ENCODE measurements around the gene PRXL2C.
"Not testable (repeated sequence)": the region's sequence is repeated elsewhere in the genome, so short reads cannot be mapped to it uniquely, and the experiment has no call there.

Gene PRXL2C

GRCh38 chr9:96621618-96622017, 33.5 kb downstream of the PRXL2C start:
- Mint-ChIP-seq H3K9me3 (no peaks in the 10 kb centered on the region), H3K27me3 (ENCODE audit: low read depth) (peaks cover 42% of the 10 kb centered on the region), H3K4me3 (peak overlapping the region; percentile 1), H3K27ac (no peak overlapping the region), H3K4me1 (ENCODE audit: low read depth) (peaks cover 13% of the 10 kb centered on the region), H3K36me3 (ENCODE audit: low read depth) (peaks cover 1% of the 10 kb centered on the region)

GRCh38 chr9:96620832-96621269, 34.3 kb downstream of the PRXL2C start:
- peaks cover 48% of the 10 kb centered on the region for H3K27me3 Mint-ChIP-seq (ENCODE audit: low read depth)
- no peak overlapping the region for H3K4me3 Mint-ChIP-seq
- H3K9me3 Mint-ChIP-seq, result no peaks in the 10 kb centered on the region
- no peak overlapping the region for H3K27ac Mint-ChIP-seq
- H3K4me1 Mint-ChIP-seq (ENCODE audit: low read depth), result peaks cover 13% of the 10 kb centered on the region
- H3K36me3 Mint-ChIP-seq (ENCODE audit: low read depth), result peaks cover 1% of the 10 kb centered on the region

- Mint-ChIP-seq H3K9me3 (no peaks in the 10 kb centered on the region), H3K4me3 (peak overlapping the region; percentile 63), H3K36me3 (ENCODE audit: low read depth) (peaks cover 1% of the 10 kb centered on the region), H3K4me1 (ENCODE audit: low read depth) (peaks cover 13% of the 10 kb centered on the region), H3K27me3 (ENCODE audit: low read depth) (peaks cover 55% of the 10 kb centered on the region), H3K27ac (no peak overlapping the region)
Measured at GRCh38 chr9:96620181-96620514, 35.0 kb downstream of the PRXL2C start.

GRCh38 chr9:96619491-96620180, 35.5 kb downstream of the PRXL2C start, which contains the start of gene CDC14B:
Gene CDC14B (minus strand): TSS chr9:96619843. CDS start chr9:96619378, 465 bp downstream.
- Mint-ChIP-seq H3K9me3 (no peaks in the 10 kb centered on the region), H3K4me3 (peak within 1 kb of the TSS; percentile 63), H3K36me3 (ENCODE audit: low read depth) (peaks cover 1% of the 10 kb centered on the region), H3K27me3 (ENCODE audit: low read depth) (peaks cover 60% of the 10 kb centered on the region), H3K27ac (no peak within 1 kb of the TSS), H3K4me1 (ENCODE audit: low read depth) (peaks cover 13% of the 10 kb centered on the region)

- no peaks in the 10 kb centered on the region for H3K9me3 Mint-ChIP-seq
- peaks cover 1% of the 10 kb centered on the region for H3K36me3 Mint-ChIP-seq (ENCODE audit: low read depth)
- H3K4me1 Mint-ChIP-seq (ENCODE audit: low read depth), result peaks cover 13% of the 10 kb centered on the region
- H3K27me3 Mint-ChIP-seq (ENCODE audit: low read depth), result peaks cover 61% of the 10 kb centered on the region
- H3K4me3 Mint-ChIP-seq, result no peak overlapping the region
- H3K27ac Mint-ChIP-seq, result no peak overlapping the region
Measured at GRCh38 chr9:96619124-96619465, 36.0 kb downstream of the PRXL2C start.

- Mint-ChIP-seq H3K9me3 (no peaks in the 10 kb centered on the region), H3K27ac (no peak overlapping the region), H3K4me3 (peak overlapping the region; percentile 57), H3K36me3 (ENCODE audit: low read depth) (peaks cover 1% of the 10 kb centered on the region), H3K27me3 (ENCODE audit: low read depth) (peaks cover 64% of the 10 kb centered on the region), H3K4me1 (ENCODE audit: low read depth) (peaks cover 13% of the 10 kb centered on the region)
Measured at GRCh38 chr9:96618209-96619123, 36.7 kb downstream of the PRXL2C start.

GRCh38 chr9:96617439-96618185, 37.5 kb downstream of the PRXL2C start:
- Mint-ChIP-seq H3K36me3 (ENCODE audit: low read depth) (peaks cover 1% of the 10 kb centered on the region), H3K27ac (no peak overlapping the region), H3K27me3 (ENCODE audit: low read depth) (peaks cover 71% of the 10 kb centered on the region), H3K4me1 (ENCODE audit: low read depth) (peaks cover 13% of the 10 kb centered on the region), H3K9me3 (no peaks in the 10 kb centered on the region), H3K4me3 (peak overlapping the region; percentile 57)

- Mint-ChIP-seq H3K36me3 (ENCODE audit: low read depth) (peaks cover 1% of the 10 kb centered on the region), H3K9me3 (no peaks in the 10 kb centered on the region), H3K4me1 (ENCODE audit: low read depth) (peaks cover 13% of the 10 kb centered on the region), H3K4me3 (no peak overlapping the region), H3K27ac (no peak overlapping the region), H3K27me3 (ENCODE audit: low read depth) (peaks cover 73% of the 10 kb centered on the region)
Measured at GRCh38 chr9:96616817-96617438, 38.2 kb downstream of the PRXL2C start.

- H3K9me3 Mint-ChIP-seq, result no peaks in the 10 kb centered on the region
- H3K27ac Mint-ChIP-seq, result no peak overlapping the region
- H3K4me1 Mint-ChIP-seq (ENCODE audit: low read depth), result peaks cover 8% of the 10 kb centered on the region
- H3K27me3 Mint-ChIP-seq (ENCODE audit: low read depth), result peaks cover 72% of the 10 kb centered on the region
- H3K36me3 Mint-ChIP-seq (ENCODE audit: low read depth), result peaks cover 1% of the 10 kb centered on the region
- no peak overlapping the region for H3K4me3 Mint-ChIP-seq
Measured at GRCh38 chr9:96615411-96615810, 39.7 kb downstream of the PRXL2C start.

- H3K36me3 Mint-ChIP-seq (ENCODE audit: low read depth); H3K4me1 Mint-ChIP-seq (ENCODE audit: low read depth); H3K4me3 Mint-ChIP-seq; H3K9me3 Mint-ChIP-seq: not testable (repeated sequence)
- Mint-ChIP-seq H3K27me3 (ENCODE audit: low read depth) (peaks cover 66% of the 10 kb centered on the region), H3K27ac (peak overlapping the region; percentile 58)
Measured at GRCh38 chr9:96614664-96615063, 40.5 kb downstream of the PRXL2C start.

- no peaks in the 10 kb centered on the region for H3K36me3 Mint-ChIP-seq (ENCODE audit: low read depth)
- H3K27me3 Mint-ChIP-seq (ENCODE audit: low read depth), result peaks cover 62% of the 10 kb centered on the region
- H3K9me3 Mint-ChIP-seq, result no peaks in the 10 kb centered on the region
- no peaks in the 10 kb centered on the region for H3K4me1 Mint-ChIP-seq (ENCODE audit: low read depth)
- no peak overlapping the region for H3K27ac Mint-ChIP-seq
- H3K4me3 Mint-ChIP-seq, result no peak overlapping the region
Measured at GRCh38 chr9:96612966-96613589, 42.0 kb downstream of the PRXL2C start.

- H3K4me3 Mint-ChIP-seq, result no peak overlapping the region
- H3K9me3 Mint-ChIP-seq, result no peaks in the 10 kb centered on the region
- H3K27me3 Mint-ChIP-seq (ENCODE audit: low read depth), result peaks cover 55% of the 10 kb centered on the region
Measured at GRCh38 chr9:96612105-96612965, 42.8 kb downstream of the PRXL2C start.

GRCh38 chr9:96611302-96611701, 43.8 kb downstream of the PRXL2C start:
- H3K9me3 Mint-ChIP-seq, result no peaks in the 10 kb centered on the region
- peaks cover 46% of the 10 kb centered on the region for H3K27me3 Mint-ChIP-seq (ENCODE audit: low read depth)
- H3K36me3 Mint-ChIP-seq (ENCODE audit: low read depth), result no peaks in the 10 kb centered on the region
- H3K27ac Mint-ChIP-seq, result no peak overlapping the region
- H3K4me1 Mint-ChIP-seq (ENCODE audit: low read depth), result no peaks in the 10 kb centered on the region
- H3K4me3 Mint-ChIP-seq, result no peak overlapping the region

More at GRCh38 chr9:96612105-96612965, 42.8 kb downstream of the PRXL2C start:
- H3K4me1 Mint-ChIP-seq (ENCODE audit: low read depth), result no peaks in the 10 kb centered on the region
- H3K27ac Mint-ChIP-seq, result no peak overlapping the region
- no peaks in the 10 kb centered on the region for H3K36me3 Mint-ChIP-seq (ENCODE audit: low read depth)

All from T-helper 1 cell treated with Interleukin-12 subunit alpha and Interleukin-12 subunit beta and Interleukin-4 antibody, amounts not matched to agents 30 μg/mL and 1 μg/mL, for 36 hours (primary cell).